T-cell (primary cell): Measurements from ENCODE around the gene SDK2. TPM values are rescaled to one million over a fixed set of nuclear protein-coding genes. Genes with fewer than 3 reads are reported as not detected.
A peak's percentile ranks its signal among the peaks of the same experiment; 100 is the strongest.

Experiments used
- ATAC-seq, 4 experiments: fragments of 200-7000 bp in 3 of 4; fragments of 150-1000 bp in 1 of 4; cut with Tn5 transposase; replicated peaks in 1 of 4; 1 replicate in 3 of 4; 2 replicates in 1 of 4; pipeline ENCODE4 v1.10.0; 2021; ENCODE audit warnings: moderate library complexity in 3 of 4, mild to moderate bottlenecking in 2 of 4, moderate number of reproducible peaks in 1 of 4
- CTCF ChIA-PET, 2 donors: fragments of 300-600 bp; sonication (Branson Sonifier 250); formaldehyde crosslinking; loops; one replicate each; lab custom pipeline; 2022; ENCODE audit warnings: antibody characterized with exemption in 2 of 2; lab: Charles Lee
- POLR2A ChIA-PET, 2 donors: fragments of 300-600 bp; sonication (Branson Sonifier 250); formaldehyde crosslinking; loops; one replicate each; lab custom pipeline; 2022; ENCODE audit warnings: antibody characterized with exemption in 2 of 2; lab: Charles Lee
- DNase-seq, 35 experiments: peaks; one replicate each; pipeline versions ENCODE4 v3.0.0 to v3.0.0-alpha.2; 2013 to 2023
- H3K27ac ChIP-seq: one replicate; pipeline ENCODE4 v1.5.1; 2013; ENCODE audit warnings: low read length
- H3K27me3 ChIP-seq, 2 experiments: replicated peaks in 1 of 2; 1 replicate in 1 of 2; 2 replicates in 1 of 2; pipeline versions ENCODE4 v1.6.1 to v1.7.0; 2013; ENCODE audit warnings: low read length in 1 of 2, mixed read lengths in 1 of 2; ENCODE audit not compliant: control insufficient read depth in 2 of 2, insufficient read depth in 2 of 2; ENCODE audit errors: extremely low read depth in 1 of 2
- H3K36me3 ChIP-seq, 2 donors: 1 replicate in 1 of 2; 2 replicates in 1 of 2; pipeline versions ENCODE4 v1.6.1 to v1.7.0; 2013; ENCODE audit warnings: low read length in 1 of 2; ENCODE audit not compliant: control insufficient read depth in 2 of 2, insufficient read depth in 1 of 2; ENCODE audit errors: extremely low read depth in 1 of 2
- H3K4me1 ChIP-seq, 2 experiments: 1 replicate in 1 of 2; 2 replicates in 1 of 2; pipeline versions ENCODE4 v1.6.1 to v1.7.0; 2013; ENCODE audit warnings: low read length in 2 of 2, mixed read lengths in 1 of 2; ENCODE audit not compliant: insufficient read depth in 2 of 2, control insufficient read depth in 1 of 2; ENCODE audit errors: extremely low read depth in 1 of 2
- H3K4me3 ChIP-seq, 2 donors: 1 replicate in 1 of 2; 2 replicates in 1 of 2; pipeline versions ENCODE4 v1.5.1 to v1.7.0; 2013; ENCODE audit warnings: mild to moderate bottlenecking in 2 of 2, low read length in 1 of 2, moderate library complexity in 1 of 2; ENCODE audit not compliant: control insufficient read depth in 1 of 2; ENCODE audit errors: extremely low read depth in 1 of 2
- H3K9me3 ChIP-seq: 2 replicates; pipeline ENCODE4 v1.7.0; 2013
- H3K27ac Mint-ChIP-seq, 2 donors: one replicate each; pipeline ENCODE4 v1.8.0; 2020 to 2021; ENCODE audit warnings: mild to moderate bottlenecking in 2 of 2, mixed read lengths in 2 of 2
- H3K27me3 Mint-ChIP-seq, 2 donors: one replicate each; pipeline ENCODE4 v1.8.0; 2021 to 2022; ENCODE audit warnings: mixed read lengths in 2 of 2
- H3K36me3 Mint-ChIP-seq: one replicate; pipeline ENCODE4 v1.8.0; 2021; ENCODE audit warnings: mixed read lengths
- H3K4me1 Mint-ChIP-seq, 3 donors: one replicate each; pipeline ENCODE4 v1.8.0; 2020 to 2022; ENCODE audit warnings: mixed read lengths in 3 of 3, mild to moderate bottlenecking in 1 of 3
- H3K4me3 Mint-ChIP-seq, 3 donors: one replicate each; pipeline ENCODE4 v1.8.0; 2020 to 2022; ENCODE audit warnings: mild to moderate bottlenecking in 3 of 3, mixed read lengths in 3 of 3, moderate library complexity in 3 of 3
- H3K9me3 Mint-ChIP-seq, 3 donors: one replicate each; pipeline ENCODE4 v1.8.0; 2020 to 2022; ENCODE audit warnings: mixed read lengths in 3 of 3
- WGBS: methylation state at CpG from one replicate; pipeline ENCODE4 v1.1.5; 2013; ENCODE audit warnings: missing lambda C conversion rate; ENCODE audit not compliant: insufficient coverage; 5-methylcytosine and 5-hydroxymethylcytosine counted together
- total RNA-seq, 35 experiments: library from RNA in 6 of 35; stranded (reverse) in 6 of 35; fragments of 120-200 nt in 1 of 35; gene quantifications; one replicate each; pipeline versions ENCODE4 v1.2.1 to v1.2.4 and lab custom pipeline; 2013 to 2026

SDK2 gene
- total RNA-seq, 5 donors from 2014 or later (not counting 1 experiment from before 2014, with no cell fraction given) = 2.9 to 8.3 (median 4.8) TPM

- H3K4me1 ChIP-seq = peaks cover 5 to 42% of the 10 kb centered on the region in 2 experiments
- no peak overlapping the region for H3K27ac ChIP-seq
- peaks cover 0 to 2% of the 10 kb centered on the region in 2 experiments for H3K27me3 ChIP-seq
- H3K4me3 Mint-ChIP-seq = no peak overlapping the region
- peak overlapping the region; percentile 43 to 52 for H3K27ac Mint-ChIP-seq
- ChIA-PET POLR2A (interaction anchor here in 1 of 2 donors (0.9 kb wide), 1 partner anchor 13 kb away, joined by 3 read pairs; no protein-coding TSS in a partner anchor), CTCF (interaction anchor here (0.5 to 1.5 kb wide), 3 partner anchors 27 to 124 kb away, joined by 3 to 5 read pairs (median 3); no protein-coding TSS in a partner anchor)
- H3K4me3 ChIP-seq = no peak overlapping the region
- peak in 3 of 4 experiments; percentile 17 to 56 (median 31) for ATAC-seq
- no CpG with 5 or more reads among the region's 5 CpGs for WGBS
- H3K9me3 Mint-ChIP-seq = no peaks in the 10 kb centered on the region
- peak in 2 of 35 experiments; percentile 15 to 37 for DNase-seq
- no peaks in the 10 kb centered on the region for H3K9me3 ChIP-seq
- H3K36me3 Mint-ChIP-seq = no peaks in the 10 kb centered on the region
- H3K27me3 Mint-ChIP-seq = no peaks in the 10 kb centered on the region
- H3K4me1 Mint-ChIP-seq = peaks cover 45 to 46% (median 46%) of the 10 kb centered on the region in 3 donors
- no peaks in the 10 kb centered on the region for H3K36me3 ChIP-seq
Measured at GRCh38 chr17:73585583-73585982, 58.7 kb downstream of the SDK2 start.

GRCh38 chr17:73584987-73585386 is 59.3 kb downstream of the SDK2 start:
- ChIA-PET POLR2A (no interaction called here), CTCF (no interaction called here)
- no peak overlapping the region for H3K27ac ChIP-seq
- H3K27me3 Mint-ChIP-seq = no peaks in the 10 kb centered on the region
- H3K9me3 ChIP-seq = no peaks in the 10 kb centered on the region
- no peaks in the 10 kb centered on the region for H3K36me3 Mint-ChIP-seq
- ATAC-seq (no peak), DNase-seq (no peak)
- no peak overlapping the region for H3K4me3 Mint-ChIP-seq
- H3K9me3 Mint-ChIP-seq = no peaks in the 10 kb centered on the region
- no peak overlapping the region for H3K4me3 ChIP-seq
- 94% methylated on average over 5 of the region's 5 CpGs for WGBS
- peaks cover 39 to 44% (median 40%) of the 10 kb centered on the region in 3 donors for H3K4me1 Mint-ChIP-seq
- no peaks in the 10 kb centered on the region for H3K36me3 ChIP-seq
- peaks cover 5 to 36% of the 10 kb centered on the region in 2 experiments for H3K4me1 ChIP-seq
- peak overlapping the region in 1 of 2 donors; percentile 52 for H3K27ac Mint-ChIP-seq
- peaks cover 0 to 5% of the 10 kb centered on the region in 2 experiments for H3K27me3 ChIP-seq

DNA sequence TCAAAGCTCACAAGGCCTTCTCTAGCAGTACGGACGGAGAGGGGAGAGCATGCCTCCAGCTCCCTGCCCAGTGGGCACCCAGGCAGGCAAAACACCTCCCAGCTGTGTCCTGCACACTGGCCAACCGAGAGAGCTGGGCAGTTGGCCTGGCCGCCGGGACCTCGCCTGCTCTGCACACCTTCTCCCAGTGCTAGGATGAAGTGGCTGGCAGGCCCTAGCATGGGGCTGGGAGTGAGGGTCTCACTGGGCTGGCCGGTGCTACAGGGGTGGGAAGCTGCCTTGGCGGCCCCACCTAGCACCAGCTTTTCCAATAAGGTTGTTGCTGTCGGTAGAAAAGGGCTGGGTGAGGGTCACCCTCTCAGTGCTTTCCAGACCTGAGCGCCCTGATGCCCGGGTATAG is 60.2 kb downstream of the SDK2 start:
- no peak overlapping the region for H3K27ac Mint-ChIP-seq
- ChIA-PET CTCF (no interaction called here), POLR2A (no interaction called here)

DNA sequence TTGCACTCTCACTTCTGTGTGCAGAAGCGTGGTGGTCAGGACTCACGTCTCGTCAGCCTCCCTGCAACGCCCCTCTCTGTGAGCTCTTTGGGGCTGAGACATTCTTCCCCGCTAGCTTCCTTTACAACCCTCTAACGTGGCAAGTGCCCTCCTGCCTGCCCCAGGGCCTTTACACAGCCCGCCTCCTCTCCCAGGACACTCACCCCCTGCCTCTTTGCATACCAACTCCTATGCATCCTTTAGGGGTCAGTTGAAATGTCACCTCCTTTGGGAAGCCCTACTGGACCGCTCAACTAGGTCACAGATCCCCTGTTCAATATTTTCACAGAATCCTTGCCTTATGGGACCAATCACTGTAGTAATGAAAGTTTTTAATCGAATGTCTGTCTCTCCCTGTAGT is 61.4 kb downstream of the SDK2 start:
- H3K36me3 ChIP-seq = peaks cover 0 to 2% of the 10 kb centered on the region in 2 donors
- H3K27ac ChIP-seq = no peak overlapping the region
- peaks cover 0 to 15% of the 10 kb centered on the region in 2 experiments for H3K4me1 ChIP-seq
- DNase-seq (no peak), ATAC-seq (no peak)
- H3K9me3 ChIP-seq = no peaks in the 10 kb centered on the region
- H3K27me3 ChIP-seq = peaks cover 0 to 5% of the 10 kb centered on the region in 2 experiments
- Mint-ChIP-seq H3K27me3 (peaks cover 0 to 2% of the 10 kb centered on the region in 2 donors), H3K9me3 (no peaks in the 10 kb centered on the region), H3K4me3 (no peak overlapping the region), H3K36me3 (no peaks in the 10 kb centered on the region), H3K27ac (peak overlapping the region in 1 of 2 donors; percentile 50), H3K4me1 (peaks cover 20 to 34% (median 22%) of the 10 kb centered on the region in 3 donors)
- 86% methylated on average over 4 of the region's 9 CpGs for WGBS
- ChIA-PET POLR2A (no interaction called here), CTCF (no interaction called here)
- no peak overlapping the region for H3K4me3 ChIP-seq

More for the DNA sequence above, 60.2 kb downstream of the SDK2 start:
- Histone ChIP-seq H3K27me3 (peaks cover 0 to 5% of the 10 kb centered on the region in 2 experiments), H3K27ac (no peak overlapping the region), H3K9me3 (no peaks in the 10 kb centered on the region), H3K36me3 (no peaks in the 10 kb centered on the region), H3K4me1 (peaks cover under 1 to 26% of the 10 kb centered on the region in 2 experiments), H3K4me3 (no peak overlapping the region)
- ATAC-seq = no peak
- WGBS = 89% methylated on average over 2 of the region's 11 CpGs
- Mint-ChIP-seq H3K36me3 (no peaks in the 10 kb centered on the region), H3K27me3 (peaks cover 0 to under 1% of the 10 kb centered on the region in 2 donors), H3K4me1 (peaks cover 30 to 39% (median 31%) of the 10 kb centered on the region in 3 donors), H3K9me3 (no peaks in the 10 kb centered on the region), H3K4me3 (no peak overlapping the region)
- no peak for DNase-seq

- Histone ChIP-seq H3K27ac (no peak overlapping the region), H3K36me3 (peaks cover 0 to 2% of the 10 kb centered on the region in 2 donors), H3K27me3 (peaks cover 0 to 5% of the 10 kb centered on the region in 2 experiments), H3K4me3 (no peak overlapping the region), H3K4me1 (peaks cover 0 to 13% of the 10 kb centered on the region in 2 experiments), H3K9me3 (no peaks in the 10 kb centered on the region)
- H3K36me3 Mint-ChIP-seq = no peaks in the 10 kb centered on the region
- DNase-seq = no peak
- H3K4me3 Mint-ChIP-seq = no peak overlapping the region
- CTCF ChIA-PET = no interaction called here
- POLR2A ChIA-PET = no interaction called here
- no peaks in the 10 kb centered on the region for H3K9me3 Mint-ChIP-seq
- 60% methylated on average over 1 of the region's 6 CpGs for WGBS
- no peak overlapping the region for H3K27ac Mint-ChIP-seq
- ATAC-seq = no peak
- H3K27me3 Mint-ChIP-seq = peaks cover 0 to 2% of the 10 kb centered on the region in 2 donors
- peaks cover 16 to 29% (median 21%) of the 10 kb centered on the region in 3 donors for H3K4me1 Mint-ChIP-seq
Measured at GRCh38 chr17:73582359-73582758, 61.9 kb downstream of the SDK2 start.

- peaks cover 12 to 21% (median 13%) of the 10 kb centered on the region in 3 donors for H3K4me1 Mint-ChIP-seq
- no peaks in the 10 kb centered on the region for H3K36me3 Mint-ChIP-seq
- no peaks in the 10 kb centered on the region for H3K9me3 ChIP-seq
- WGBS = 80% methylated on average over 6 of the region's 7 CpGs
- ChIA-PET POLR2A (no interaction called here), CTCF (interaction anchor here in 1 of 2 donors (0.6 kb wide), 1 partner anchor 175 kb away, joined by 3 read pairs; no protein-coding TSS in a partner anchor)
- H3K27me3 Mint-ChIP-seq = peaks cover 0 to 3% of the 10 kb centered on the region in 2 donors
- H3K9me3 Mint-ChIP-seq = no peaks in the 10 kb centered on the region
- peaks cover 0 to 2% of the 10 kb centered on the region in 2 donors for H3K36me3 ChIP-seq
- DNase-seq (no peak), ATAC-seq (no peak)
- H3K4me1 ChIP-seq = peaks cover 0 to 8% of the 10 kb centered on the region in 2 experiments
- H3K27me3 ChIP-seq = peaks cover 0 to 3% of the 10 kb centered on the region in 2 experiments
- H3K27ac Mint-ChIP-seq = no peak overlapping the region
- H3K27ac ChIP-seq = no peak overlapping the region
- H3K4me3 Mint-ChIP-seq = no peak overlapping the region
- no peak overlapping the region for H3K4me3 ChIP-seq
Measured at GRCh38 chr17:73581379-73581778, 62.9 kb downstream of the SDK2 start.
